Loucy (cell line): ENCODE measurements around the gene PFKFB2.

ENCODE experiments used
- H2AFZ ChIP-seq: fragments of 200-600 bp; sonication (generic); 2 replicates; pipeline ENCODE4 v1.6.0; 2016; ENCODE audit warnings: antibody characterized with exemption, mild to moderate bottlenecking, low read length, moderate library complexity
- H3F3A ChIP-seq: fragments of 200-600 bp; 2 replicates; pipeline ENCODE4 v1.6.0; 2016; ENCODE audit warnings: antibody characterized with exemption, low read depth, mild to moderate bottlenecking
- H3K27me3 ChIP-seq: fragments of 200-600 bp; sonication (generic); 2 replicates; pipeline ENCODE4 v1.6.1; 2014; ENCODE audit warnings: low read length, mild to moderate bottlenecking; ENCODE audit not compliant: insufficient read depth, poor library complexity, severe bottlenecking
- H3K36me3 ChIP-seq: fragments of 200-600 bp; sonication (generic); 2 replicates; pipeline ENCODE4 v1.6.1; 2016; ENCODE audit warnings: low read length; ENCODE audit not compliant: insufficient read depth
- H3K4me1 ChIP-seq: fragments of 200-600 bp; sonication (generic); 2 replicates; pipeline ENCODE4 v1.5.1; 2014; ENCODE audit warnings: low read length, mild to moderate bottlenecking; ENCODE audit not compliant: insufficient read depth, poor library complexity, severe bottlenecking
- H3K4me2 ChIP-seq: fragments of 200-600 bp; sonication (generic); 2 replicates; pipeline ENCODE4 v1.6.0; 2014; ENCODE audit warnings: antibody characterized with exemption, low read length, low read depth, mild to moderate bottlenecking; ENCODE audit not compliant: poor library complexity, severe bottlenecking
- H3K4me3 ChIP-seq: fragments of 200-600 bp; sonication (generic); 2 replicates; pipeline ENCODE4 v1.5.1; 2014; ENCODE audit warnings: low read length, mild to moderate bottlenecking, mixed read lengths; ENCODE audit not compliant: poor library complexity, severe bottlenecking
- H3K79me2 ChIP-seq: fragments of 200-600 bp; sonication (generic); 2 replicates; pipeline ENCODE4 v1.6.1; 2014; ENCODE audit warnings: low read length; ENCODE audit not compliant: insufficient read depth
- H3K9ac ChIP-seq: fragments of 200-600 bp; sonication (generic); 2 replicates; pipeline ENCODE4 v1.6.0; 2014; ENCODE audit warnings: mild to moderate bottlenecking, low read depth, low read length, moderate library complexity; ENCODE audit not compliant: poor library complexity, severe bottlenecking
- H3K9me2 ChIP-seq: fragments of 200-600 bp; sonication (generic); replicated peaks from 2 replicates; pipeline ENCODE4 v1.6.1; 2016; ENCODE audit warnings: low read depth, low read length, mixed read lengths
- H3K9me3 ChIP-seq: fragments of 200-600 bp; sonication (generic); 2 replicates; pipeline ENCODE4 v1.6.1; 2014; ENCODE audit warnings: mild to moderate bottlenecking, antibody characterized with exemption, low read length, low read depth; ENCODE audit not compliant: insufficient read depth
- H4K20me1 ChIP-seq: fragments of 200-600 bp; sonication (generic); 2 replicates; pipeline ENCODE4 v1.6.0; 2014; ENCODE audit warnings: antibody characterized with exemption, low read length, mild to moderate bottlenecking; ENCODE audit not compliant: insufficient read depth, poor library complexity, severe bottlenecking
- CTCF ChIP-seq: fragments of 200-600 bp; sonication (generic); conservative IDR thresholded peaks from 2 replicates; pipeline ENCODE4 v1.5.1; 2014; ENCODE audit warnings: mild to moderate bottlenecking, antibody characterized with exemption, low read length
- EZH2phosphoT487 ChIP-seq: fragments of 200-600 bp; IDR thresholded peaks from 2 replicates; pipeline ENCODE4 v1.6.1; 2018; ENCODE audit warnings: antibody characterized with exemption, mild to moderate bottlenecking, moderate library complexity, borderline replicate concordance

The PFKFB2 gene

GRCh38 chr1:207056673-207057072, 3.6 kb downstream of the PFKFB2 start:
- Histone ChIP-seq H3K4me2 (no peak overlapping the region), H3K9me3 (no peaks in the 10 kb centered on the region), H3K4me3 (no peak overlapping the region), H3K79me2 (no peaks in the 10 kb centered on the region), H3F3A (no peaks in the 10 kb centered on the region), H3K9me2 (no peaks in the 10 kb centered on the region), H3K9ac (no peak overlapping the region), H3K27me3 (no peaks in the 10 kb centered on the region), H2AFZ (no peak overlapping the region), H3K36me3 (no peaks in the 10 kb centered on the region), H3K4me1 (no peaks in the 10 kb centered on the region), H4K20me1 (no peaks in the 10 kb centered on the region)
- TF ChIP-seq CTCF = no peak
- TF ChIP-seq EZH2phosphoT487 = no peak

GRCh38 chr1:207058252-207058651, 5.2 kb downstream of the PFKFB2 start:
- H3K36me3 ChIP-seq = no peaks in the 10 kb centered on the region
- H3K79me2 ChIP-seq = no peaks in the 10 kb centered on the region
- no peaks in the 10 kb centered on the region for H3K9me2 ChIP-seq
- H3K4me1 ChIP-seq = no peaks in the 10 kb centered on the region
- H3K27me3 ChIP-seq = no peaks in the 10 kb centered on the region
- no peaks in the 10 kb centered on the region for H3F3A ChIP-seq
- no peak overlapping the region for H3K4me2 ChIP-seq
- no peak overlapping the region for H3K9ac ChIP-seq
- no peak overlapping the region for H3K4me3 ChIP-seq
- no peaks in the 10 kb centered on the region for H3K9me3 ChIP-seq
- H2AFZ ChIP-seq = no peak overlapping the region
- H4K20me1 ChIP-seq = no peaks in the 10 kb centered on the region
- TF ChIP-seq CTCF (no peak), EZH2phosphoT487 (no peak)

- H3K36me3 ChIP-seq = no peaks in the 10 kb centered on the region
- H3K9me3 ChIP-seq = no peaks in the 10 kb centered on the region
- no peak overlapping the region for H2AFZ ChIP-seq
- H3K9me2 ChIP-seq = no peaks in the 10 kb centered on the region
- H3F3A ChIP-seq = no peaks in the 10 kb centered on the region
- H3K4me1 ChIP-seq = no peaks in the 10 kb centered on the region
- H3K79me2 ChIP-seq = no peaks in the 10 kb centered on the region
- H4K20me1 ChIP-seq = no peaks in the 10 kb centered on the region
- no peak overlapping the region for H3K9ac ChIP-seq
- peak; percentile 28; the same call in 1 of the 2 replicates for TF ChIP-seq CTCF
- TF ChIP-seq EZH2phosphoT487 = no peak
- H3K4me3 ChIP-seq = no peak overlapping the region
- no peak overlapping the region for H3K4me2 ChIP-seq
- H3K27me3 ChIP-seq = no peaks in the 10 kb centered on the region
Observed at GRCh38 chr1:207058878-207059867, 6.1 kb downstream of the PFKFB2 start.
